Anterior cingulate cortex (tissue), 58 donors: ENCODE measurements around the gene CFDP1.

Source experiments
- DNase-seq, 58 donors: peaks; one replicate each; lab custom pipeline; 2025; lab: John Stamatoyannopoulos, UW

The CFDP1 gene

GRCh38 chr16:75333721-75334163 is 99.6 kb downstream of the CFDP1 start:
- DNase-seq, result no peak

- DNase-seq, result no peak
Observed at GRCh38 chr16:75329943-75330342, 103.4 kb downstream of the CFDP1 start.

- DNase-seq, result no peak
Observed at GRCh38 chr16:75326333-75326732, 107.0 kb downstream of the CFDP1 start.

DNA sequence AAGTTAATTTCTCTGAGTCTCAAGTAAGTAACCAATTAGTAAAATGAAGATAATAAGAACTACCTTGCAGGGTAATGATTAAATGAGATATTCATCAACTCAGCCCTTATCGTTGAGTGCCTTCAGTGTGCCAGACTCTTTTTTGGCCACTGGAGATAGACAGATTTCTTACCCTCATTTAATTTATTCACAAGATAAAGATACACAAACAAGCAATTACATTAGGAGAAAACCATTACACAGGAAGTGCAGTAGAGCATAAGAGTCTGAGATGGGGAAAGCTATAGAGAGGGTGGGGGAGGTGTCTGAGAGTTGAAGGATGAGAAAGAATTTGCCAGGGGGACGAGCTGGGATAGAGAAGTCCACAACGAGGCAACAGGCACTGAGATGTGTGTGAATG is 109.4 kb downstream of the CFDP1 start:
- no peak for DNase-seq

DNA sequence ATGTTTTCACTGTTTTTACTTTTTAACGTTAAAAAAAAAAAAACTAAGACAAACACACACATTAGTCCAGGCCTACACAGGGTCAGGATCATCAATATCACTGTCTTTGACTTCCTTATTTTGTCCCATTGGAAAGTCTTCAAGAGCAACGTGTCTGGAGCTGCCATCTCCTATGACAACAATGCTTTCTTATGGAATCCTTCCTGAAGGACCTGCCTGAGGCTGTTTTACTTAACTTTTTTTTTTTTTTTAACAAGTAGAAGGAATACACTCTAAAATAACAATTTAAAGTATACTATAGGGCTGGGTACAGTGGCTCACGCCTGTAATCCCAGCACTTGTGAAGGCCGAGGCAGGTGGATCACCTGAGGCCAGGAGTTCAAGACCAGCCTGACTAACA is 110.1 kb downstream of the CFDP1 start:
- DNase-seq, result no peak

GRCh38 chr16:75322740-75323139 is 110.6 kb downstream of the CFDP1 start:
- no peak for DNase-seq

DNA sequence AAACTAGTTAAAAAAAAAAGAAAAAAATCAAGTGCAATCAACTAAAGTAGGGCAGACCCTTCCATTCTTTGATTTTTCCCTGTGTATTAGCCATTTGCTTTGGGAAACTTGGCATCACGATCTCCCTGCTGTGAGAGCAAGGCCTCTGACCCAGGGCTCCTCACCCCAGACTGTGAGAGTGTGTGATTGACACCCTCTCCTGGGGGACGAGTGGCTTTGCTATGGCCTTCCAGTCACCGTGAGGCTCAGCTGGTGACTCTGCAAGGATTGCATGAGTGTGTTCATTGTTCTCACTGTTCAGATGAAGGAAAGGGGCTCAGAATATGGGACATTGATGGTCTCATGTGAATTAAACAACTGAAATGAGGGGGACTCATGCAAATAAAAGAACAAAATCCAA is 112.9 kb downstream of the CFDP1 start:
- DNase-seq, result peak in 41 of 58 donors; percentile 3 to 85 (median 38)

DNA sequence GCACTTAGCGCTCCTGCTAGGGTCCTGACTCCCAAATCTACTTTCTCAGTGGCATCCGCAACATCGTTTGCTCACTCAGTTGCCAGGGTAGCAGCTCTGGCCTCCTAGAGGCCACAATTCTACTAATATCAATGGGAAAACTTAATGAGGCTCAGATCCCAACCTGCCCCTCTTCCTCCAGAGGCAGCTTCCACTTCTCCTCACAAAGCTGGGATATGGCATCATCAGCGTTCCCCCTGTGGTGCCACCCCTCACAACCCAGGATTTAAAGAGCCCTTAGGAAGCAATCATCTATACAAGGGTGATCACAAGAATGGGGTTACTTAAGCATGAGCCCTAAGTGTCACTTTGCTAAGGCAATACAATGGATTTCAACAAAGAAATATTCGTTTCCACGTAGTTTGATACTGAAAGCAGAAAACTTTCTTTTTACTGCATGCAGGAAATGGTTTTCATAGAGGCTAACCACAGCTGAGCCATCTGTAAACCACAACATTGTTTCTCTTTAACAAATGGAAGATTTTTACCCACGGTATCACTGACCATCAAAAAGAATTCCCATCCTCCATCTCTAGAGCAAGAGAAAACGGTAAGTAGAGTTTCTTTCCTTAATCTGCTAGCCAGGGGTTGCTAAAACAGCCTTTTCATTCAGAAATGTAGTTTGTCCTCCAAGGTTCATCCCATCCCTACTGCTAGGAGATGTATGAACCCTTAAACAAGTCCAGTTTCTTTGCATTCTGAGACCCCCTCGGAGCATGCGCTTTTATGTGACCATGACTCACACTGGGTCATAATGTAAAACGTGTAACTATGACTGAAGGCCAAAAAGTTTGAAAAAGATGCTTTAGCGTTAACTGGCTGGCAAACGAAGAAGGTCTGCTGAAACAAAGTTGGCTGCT is 113.5 kb downstream of the CFDP1 start:
- DNase-seq, result no peak

GRCh38 chr16:75318737-75319136 is 114.6 kb downstream of the CFDP1 start:
- no peak for DNase-seq

- no peak for DNase-seq
Observed at GRCh38 chr16:75317532-75317931, 115.8 kb downstream of the CFDP1 start.

DNA sequence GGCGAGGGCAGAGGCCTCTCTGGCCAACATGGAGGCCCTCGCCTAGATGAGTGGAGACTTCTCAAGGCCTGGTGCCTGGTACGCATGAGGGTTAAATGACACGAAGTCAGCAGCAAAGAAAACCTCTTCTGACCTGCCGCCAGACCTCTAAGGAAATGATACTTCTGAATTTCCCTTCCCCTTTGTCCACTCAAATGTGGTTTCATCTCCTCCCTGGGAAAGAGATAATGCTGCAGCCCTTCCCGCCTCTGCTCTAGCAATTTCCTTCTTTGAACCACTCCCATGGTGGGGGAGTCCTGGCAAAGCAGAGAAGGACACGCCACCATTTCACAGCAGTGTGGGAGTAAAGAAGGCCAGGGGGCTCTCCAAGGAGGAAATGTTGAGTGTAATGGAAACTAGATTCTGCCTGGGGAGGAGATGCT is 116.2 kb downstream of the CFDP1 start:
- DNase-seq, result no peak

GRCh38 chr16:75315539-75316306 is 117.6 kb downstream of the CFDP1 start:
- DNase-seq, result no peak

DNA sequence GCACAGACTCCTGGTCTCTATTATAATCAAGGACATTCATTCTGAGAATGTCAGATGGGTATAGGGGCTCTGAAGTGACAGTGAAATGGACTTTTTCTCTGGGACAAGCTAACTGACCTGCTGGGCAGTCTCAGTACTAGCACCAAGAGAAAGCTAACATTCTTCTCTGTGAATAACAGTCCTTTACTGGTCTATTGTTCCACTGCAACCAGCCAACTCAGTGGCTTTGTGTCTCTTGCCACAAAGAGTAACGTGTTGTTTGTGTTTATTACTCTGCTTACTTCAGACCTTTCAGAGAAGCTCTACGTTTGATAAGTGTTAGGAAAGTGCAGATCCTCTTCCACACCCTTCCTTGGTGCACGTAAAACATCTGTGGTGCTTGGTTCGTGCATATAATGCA is 120.4 kb downstream of the CFDP1 start:
- peak in 11 of 58 donors; percentile 5 to 68 (median 19) for DNase-seq

GRCh38 chr16:75311383-75311938 is 121.8 kb downstream of the CFDP1 start:
- DNase-seq, result no peak

DNA sequence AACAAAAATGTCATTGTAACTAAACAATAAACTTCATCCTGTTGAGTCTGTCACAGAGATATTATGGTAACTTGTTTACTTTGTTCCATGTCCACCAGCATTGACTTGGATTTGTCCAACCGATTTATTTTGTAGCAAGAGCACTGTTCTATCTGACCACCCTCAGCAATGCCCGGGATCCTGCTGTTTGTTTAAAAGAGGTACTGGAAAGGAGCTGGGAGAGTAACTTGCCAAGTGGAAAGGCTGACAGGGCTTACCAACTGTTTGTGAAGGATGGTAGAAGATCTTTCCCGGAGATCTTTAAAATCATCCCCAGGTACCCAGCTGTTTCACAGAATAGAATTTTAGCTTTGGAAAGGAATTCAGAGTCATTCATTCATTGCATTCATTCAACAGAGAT is 122.8 kb downstream of the CFDP1 start:
- DNase-seq, result no peak

- DNase-seq, result no peak
Observed at GRCh38 chr16:75309899-75310430, 123.3 kb downstream of the CFDP1 start.

- DNase-seq, result no peak
Observed at GRCh38 chr16:75309156-75309555, 124.1 kb downstream of the CFDP1 start.

DNA sequence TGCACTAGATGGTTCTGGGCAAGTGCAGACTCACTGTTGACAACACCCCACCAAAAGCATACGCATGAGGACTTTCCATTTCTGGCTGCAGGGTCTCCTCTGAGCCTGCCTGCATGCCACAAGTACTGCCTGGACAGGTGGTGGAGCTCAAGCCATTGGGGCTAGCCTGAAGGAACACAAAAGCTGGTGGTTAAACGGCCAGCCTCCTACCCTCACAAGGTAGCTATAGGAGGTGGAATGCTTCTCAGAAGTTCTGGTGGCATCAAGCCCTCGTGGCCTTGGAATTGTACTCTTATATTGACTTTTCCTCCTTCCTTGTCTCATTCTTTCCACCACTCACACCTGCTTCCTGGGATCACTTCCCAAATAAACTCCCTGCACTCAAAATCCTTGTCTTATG is 125.3 kb downstream of the CFDP1 start:
- DNase-seq, result no peak

DNA sequence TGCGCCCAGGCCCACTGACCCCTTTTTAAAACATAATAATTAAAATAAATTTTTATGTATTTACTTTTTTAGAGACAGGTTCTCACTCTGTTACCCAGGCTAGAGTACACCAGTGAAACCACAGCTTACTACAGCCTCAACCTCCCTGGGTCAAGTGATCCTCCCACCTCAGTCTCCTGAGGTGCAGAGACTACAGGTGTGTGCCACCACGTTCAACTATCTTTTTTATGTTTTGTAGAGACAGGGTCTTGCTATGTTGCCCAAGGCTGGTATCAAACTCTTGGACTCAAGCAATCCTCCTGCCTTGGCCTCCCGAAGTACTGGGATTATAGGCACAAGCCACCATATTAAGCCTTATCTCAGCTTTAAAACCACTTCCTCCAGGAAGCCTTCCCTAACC is 125.8 kb downstream of the CFDP1 start:
- DNase-seq, result no peak

GRCh38 chr16:75306099-75306762 is 127.1 kb downstream of the CFDP1 start:
- DNase-seq, result peak in 5 of 58 donors; percentile 8 to 30 (median 13)
